IMR-90 (cell line): ENCODE measurements around the gene NTM. TPM values are rescaled to one million over a fixed set of nuclear protein-coding genes. Genes with fewer than 3 reads are reported as not detected.

Experiments
- ATAC-seq: fragments of 200-7000 bp; cut with Tn5 transposase; 2 replicates; pipeline ENCODE4 v1.9.1; 2020; ENCODE audit warnings: low read depth, mild to moderate bottlenecking, moderate library complexity
- BruUV-seq: library from RNA; stranded (reverse); fragments of 400-500 nt; replicated peaks from 2 replicates; lab custom pipeline; 2021; lab: Mats Ljungman, UMichigan
- CTCF ChIA-PET: fragments of 300-600 bp; formaldehyde crosslinking; extraction: SDS; loops from one replicate; lab custom pipeline; 2021; ENCODE audit warnings: antibody characterized with exemption; lab: Yijun Ruan, JAX
- POLR2A ChIA-PET: fragments of 300-600 bp; sonication (Branson Sonifier 250); formaldehyde crosslinking; loops from one replicate; lab custom pipeline; 2022; ENCODE audit warnings: antibody characterized with exemption; ENCODE audit not compliant: unreplicated experiment; lab: Charles Lee
- DNase-seq: peaks from one replicate; pipeline ENCODE4 v3.0.0; 2013
- H2AFZ ChIP-seq: replicated peaks from 2 replicates; pipeline ENCODE3; 2013; ENCODE audit warnings: low read length, mild to moderate bottlenecking; ENCODE audit not compliant: poor library complexity
- H2AK5ac ChIP-seq: 2 replicates; pipeline ENCODE4 v1.6.1; 2013; ENCODE audit warnings: low read depth, low read length, inconsistent platforms
- H2AK9ac ChIP-seq: replicated peaks from 2 replicates; pipeline ENCODE3; 2013; ENCODE audit warnings: mild to moderate bottlenecking, low read depth, low read length, moderate library complexity; ENCODE audit not compliant: poor library complexity
- H2BK120ac ChIP-seq: 2 replicates; pipeline ENCODE4 v1.6.1; 2013; ENCODE audit warnings: low read depth, low read length, inconsistent platforms
- H2BK15ac ChIP-seq: 3 replicates; pipeline ENCODE4 v1.6.1; 2013; ENCODE audit warnings: low read depth, low read length, inconsistent platforms
- H2BK20ac ChIP-seq: 2 replicates; pipeline ENCODE4 v1.6.1; 2013; ENCODE audit warnings: low read depth, mild to moderate bottlenecking, inconsistent platforms, low read length, moderate library complexity
- H2BK5ac ChIP-seq: 2 replicates; pipeline ENCODE4 v1.6.1; 2013; ENCODE audit warnings: mild to moderate bottlenecking, low read depth, low read length, inconsistent platforms; ENCODE audit not compliant: poor library complexity, severe bottlenecking
- H3K14ac ChIP-seq: replicated peaks from 2 replicates; pipeline ENCODE4 v1.6.1; 2013; ENCODE audit warnings: low read depth, low read length, inconsistent platforms
- H3K18ac ChIP-seq: 2 replicates; pipeline ENCODE4 v1.6.1; 2013; ENCODE audit warnings: low read depth, low read length, control low read depth
- H3K23ac ChIP-seq: 2 replicates; pipeline ENCODE4 v1.6.1; 2013; ENCODE audit warnings: low read depth, low read length, inconsistent platforms
- H3K27ac ChIP-seq: 2 replicates; pipeline ENCODE4 v1.5.1; 2013; ENCODE audit warnings: mild to moderate bottlenecking, control low read depth, low read length; ENCODE audit not compliant: insufficient read depth
- H3K27me3 ChIP-seq: 2 replicates; pipeline ENCODE4 v1.6.1; 2013; ENCODE audit warnings: low read length; ENCODE audit not compliant: control insufficient read depth, insufficient read depth
- H3K36me3 ChIP-seq: 2 replicates; pipeline ENCODE4 v1.6.1; 2013; ENCODE audit warnings: low read length, mixed read lengths; ENCODE audit not compliant: control insufficient read depth, insufficient read depth
- H3K4ac ChIP-seq: 2 replicates; pipeline ENCODE4 v1.6.1; 2013; ENCODE audit warnings: low read depth, low read length, inconsistent platforms
- H3K4me1 ChIP-seq: 2 replicates; pipeline ENCODE4 v1.6.1; 2013; ENCODE audit warnings: low read length, mixed read lengths; ENCODE audit not compliant: control insufficient read depth, insufficient read depth
- H3K4me2 ChIP-seq: 2 replicates; pipeline ENCODE4 v1.6.1; 2013; ENCODE audit warnings: low read depth, mild to moderate bottlenecking, control low read depth, low read length, moderate library complexity
- H3K4me3 ChIP-seq: 2 replicates; pipeline ENCODE4 v1.5.1; 2013; ENCODE audit warnings: low read depth, mild to moderate bottlenecking, control low read depth, low read length, moderate library complexity; ENCODE audit not compliant: insufficient read depth
- H3K56ac ChIP-seq: 2 replicates; pipeline ENCODE4 v1.6.1; 2013; ENCODE audit warnings: low read length, inconsistent platforms; ENCODE audit not compliant: insufficient read depth; ENCODE audit errors: extremely low read depth
- H3K79me1 ChIP-seq, 2 experiments: 2 replicates each; pipeline ENCODE4 v1.6.1; 2013; ENCODE audit warnings: low read length in 2 of 2, inconsistent platforms in 1 of 2, low read depth in 1 of 2
- H3K9ac ChIP-seq: 2 replicates; pipeline ENCODE4 v1.6.1; 2013; ENCODE audit warnings: low read depth, low read length, control low read depth
- H3K9me1 ChIP-seq: 2 replicates; pipeline ENCODE4 v1.6.1; 2013; ENCODE audit warnings: low read length, inconsistent platforms; ENCODE audit not compliant: insufficient read depth
- H3K9me3 ChIP-seq: 2 replicates; pipeline ENCODE4 v1.6.1; 2013; ENCODE audit warnings: low read length; ENCODE audit not compliant: control insufficient read depth, insufficient read depth
- H4K20me1 ChIP-seq: 2 replicates; pipeline ENCODE4 v1.6.1; 2013; ENCODE audit warnings: low read length, inconsistent platforms; ENCODE audit not compliant: insufficient read depth
- H4K5ac ChIP-seq: 2 replicates; pipeline ENCODE4 v1.6.1; 2013; ENCODE audit warnings: mild to moderate bottlenecking, low read depth, low read length, control low read depth
- H4K8ac ChIP-seq, 2 experiments: 2 replicates each; pipeline ENCODE4 v1.6.1; 2013; ENCODE audit warnings: low read depth in 2 of 2, low read length in 2 of 2, control low read depth in 1 of 2, inconsistent platforms in 1 of 2
- H4K91ac ChIP-seq: 2 replicates; pipeline ENCODE4 v1.6.1; 2013; ENCODE audit warnings: low read depth, low read length, inconsistent platforms; ENCODE audit not compliant: insufficient read depth
- BHLHE40 ChIP-seq: fragments of 150-350 bp; IDR thresholded peaks from 2 replicates; pipeline ENCODE4 v1.6.1; 2016; ENCODE audit warnings: mild to moderate bottlenecking, low read depth, low read length
- CHD1 ChIP-seq: IDR thresholded peaks from 2 replicates; pipeline ENCODE4 v1.6.1; 2012; ENCODE audit warnings: low read depth, low read length, improper control_type of control experiment
- FOS ChIP-seq: fragments of 150-350 bp; IDR thresholded peaks from 2 replicates; pipeline ENCODE4 v1.6.1; 2016; ENCODE audit warnings: low read depth, low read length
- MAFK ChIP-seq: IDR thresholded peaks from 2 replicates; pipeline ENCODE4 v1.6.1; 2012; ENCODE audit warnings: low read depth, low read length, improper control_type of control experiment
- MAZ ChIP-seq: IDR thresholded peaks from 2 replicates; pipeline ENCODE4 v1.6.1; 2012; ENCODE audit warnings: low read depth, mild to moderate bottlenecking, low read length, improper control_type of control experiment, moderate library complexity, borderline replicate concordance
- NFE2L2 ChIP-seq: fragments of 150-350 bp; IDR thresholded peaks from 2 replicates; pipeline ENCODE4 v1.6.1; 2016; ENCODE audit warnings: low read depth, mild to moderate bottlenecking, low read length
- POLR2A ChIP-seq: IDR thresholded peaks from 2 replicates; pipeline ENCODE4 v1.6.1; 2012; ENCODE audit warnings: mild to moderate bottlenecking, low read depth, low read length
- SMC3 ChIP-seq: fragments of 150-350 bp; IDR thresholded peaks from 2 replicates; pipeline ENCODE4 v1.6.1; 2016; ENCODE audit warnings: low read depth, mild to moderate bottlenecking, antibody characterized with exemption, low read length, moderate library complexity
- WGBS, 2 experiments: methylation state at CpG; one replicate each; pipeline versions ENCODE4 v1.1.5 to v1.1.7; 2013; ENCODE audit warnings: missing lambda C conversion rate in 2 of 2; ENCODE audit not compliant: insufficient read length in 1 of 2; ENCODE audit errors: extremely low coverage in 2 of 2; 5-methylcytosine and 5-hydroxymethylcytosine counted together
- dilution Hi-C: fragments of 300-500 bp; cut with HindIII; formaldehyde crosslinking; loops from one replicate; pipeline ENCODE4 v1.14.3; 2018; ENCODE audit warnings: low sequenced_read_pairs; ENCODE audit not compliant: unreplicated experiment
- in situ Hi-C: fragments of 300-500 bp; cut with MboI; formaldehyde crosslinking; loops from 3 replicates; pipeline ENCODE4 v1.14.3; 2019; ENCODE audit warnings: low sequenced_read_pairs, inconsistent platforms, mixed read lengths
- intact Hi-C: fragments of 100-400 bp; cut with micrococcal nuclease; formaldehyde crosslinking; loops from 2 replicates; pipeline ENCODE4 v1.10.0; 2022
- polyA plus RNA-seq, 3 experiments: library from polyadenylated mRNA; depleted of rRNA; stranded (reverse); fragments of >200 nt; gene quantifications; 2 replicates each; pipeline ENCODE4 v1.2.3, GENCODE V29; 2012; ENCODE audit warnings: low replicate concordance in 1 of 3
- total RNA-seq: library from RNA; depleted of rRNA; stranded (reverse); fragments of >200 nt; gene quantifications from 2 replicates; pipeline ENCODE4 v1.2.3, GENCODE V29; 2012
- TF ChIP-seq, protein P1 (sequence below): conservative IDR thresholded peaks from 2 replicates; pipeline ENCODE4 v1.5.1; 2012; ENCODE audit warnings: mild to moderate bottlenecking, low read depth, low read length, improper control_type of control experiment
- TF ChIP-seq, protein P2 (sequence below): fragments of 150-350 bp; IDR thresholded peaks from 2 replicates; pipeline ENCODE4 v1.6.1; 2017; ENCODE audit warnings: mild to moderate bottlenecking, antibody characterized with exemption, low read length, low read depth
- TF ChIP-seq, protein P3 (sequence below): fragments of 150-350 bp; IDR thresholded peaks from 2 replicates; pipeline ENCODE4 v1.6.1; 2016; ENCODE audit warnings: low read depth, mild to moderate bottlenecking, low read length, moderate library complexity, borderline replicate concordance

Gene NTM
- total and polyA plus RNA-seq, 2 of the 4 experiments (the other 2 are of a cell fraction), result 19.5 to 25.5 TPM

DNA sequence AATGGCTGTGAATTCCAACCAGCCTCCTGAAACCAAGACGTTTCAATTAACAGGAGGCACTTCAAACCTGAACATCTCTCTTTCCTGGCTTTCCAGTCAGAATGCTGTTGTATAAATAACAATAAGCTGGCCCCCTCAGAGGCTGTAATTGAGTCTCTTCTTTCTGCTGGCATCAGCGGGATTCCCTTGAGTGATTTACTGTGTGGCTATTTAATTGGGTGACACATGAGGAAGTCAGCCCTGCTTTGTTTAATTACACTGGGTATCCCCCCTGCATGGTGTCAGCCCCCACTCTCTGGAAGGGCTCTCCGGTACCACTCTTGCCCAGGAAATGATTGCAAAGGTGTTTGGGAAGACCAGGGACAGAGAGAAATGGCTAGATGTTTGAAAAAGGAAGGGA lies 101.6 kb downstream of the NTM start:
- Histone ChIP-seq H4K8ac (no peak overlapping the region), H2BK15ac (no peak overlapping the region), H3K4ac (no peak overlapping the region), H3K18ac (no peak overlapping the region), H2AFZ (no peak overlapping the region), H2BK20ac (no peak overlapping the region), H4K91ac (no peak overlapping the region), H3K4me2 (no peak overlapping the region), H2BK5ac (no peak overlapping the region), H3K79me1 (no peaks in the 10 kb centered on the region), H3K9me1 (no peaks in the 10 kb centered on the region), H3K27ac (no peak overlapping the region), H3K9ac (no peak overlapping the region), H2AK5ac (no peak overlapping the region), H3K14ac (no peak overlapping the region), H3K56ac (no peak overlapping the region), H3K36me3 (no peaks in the 10 kb centered on the region), H3K27me3 (no peaks in the 10 kb centered on the region), H4K5ac (no peak overlapping the region), H2AK9ac (no peak overlapping the region), H3K4me3 (no peak overlapping the region), H3K23ac (no peak overlapping the region), H2BK120ac (no peak overlapping the region), H4K20me1 (no peaks in the 10 kb centered on the region), H3K4me1 (no peaks in the 10 kb centered on the region), H3K9me3 (no peaks in the 10 kb centered on the region)
- dilution Hi-C loops, result no loop called here
- no CpG with 5 or more reads among the region's 3 CpGs for WGBS, 2 experiments
- POLR2A ChIA-PET, result no interaction called here
- TF ChIP-seq FOS, result no peak
- TF ChIP-seq MAFK, result no peak
- no peak for TF ChIP-seq MAZ
- TF ChIP-seq BHLHE40, result no peak
- no peak for TF ChIP-seq NFE2L2
- TF ChIP-seq, protein P1, sequence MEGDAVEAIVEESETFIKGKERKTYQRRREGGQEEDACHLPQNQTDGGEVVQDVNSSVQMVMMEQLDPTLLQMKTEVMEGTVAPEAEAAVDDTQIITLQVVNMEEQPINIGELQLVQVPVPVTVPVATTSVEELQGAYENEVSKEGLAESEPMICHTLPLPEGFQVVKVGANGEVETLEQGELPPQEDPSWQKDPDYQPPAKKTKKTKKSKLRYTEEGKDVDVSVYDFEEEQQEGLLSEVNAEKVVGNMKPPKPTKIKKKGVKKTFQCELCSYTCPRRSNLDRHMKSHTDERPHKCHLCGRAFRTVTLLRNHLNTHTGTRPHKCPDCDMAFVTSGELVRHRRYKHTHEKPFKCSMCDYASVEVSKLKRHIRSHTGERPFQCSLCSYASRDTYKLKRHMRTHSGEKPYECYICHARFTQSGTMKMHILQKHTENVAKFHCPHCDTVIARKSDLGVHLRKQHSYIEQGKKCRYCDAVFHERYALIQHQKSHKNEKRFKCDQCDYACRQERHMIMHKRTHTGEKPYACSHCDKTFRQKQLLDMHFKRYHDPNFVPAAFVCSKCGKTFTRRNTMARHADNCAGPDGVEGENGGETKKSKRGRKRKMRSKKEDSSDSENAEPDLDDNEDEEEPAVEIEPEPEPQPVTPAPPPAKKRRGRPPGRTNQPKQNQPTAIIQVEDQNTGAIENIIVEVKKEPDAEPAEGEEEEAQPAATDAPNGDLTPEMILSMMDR, result no peak
- TF ChIP-seq, protein P2, sequence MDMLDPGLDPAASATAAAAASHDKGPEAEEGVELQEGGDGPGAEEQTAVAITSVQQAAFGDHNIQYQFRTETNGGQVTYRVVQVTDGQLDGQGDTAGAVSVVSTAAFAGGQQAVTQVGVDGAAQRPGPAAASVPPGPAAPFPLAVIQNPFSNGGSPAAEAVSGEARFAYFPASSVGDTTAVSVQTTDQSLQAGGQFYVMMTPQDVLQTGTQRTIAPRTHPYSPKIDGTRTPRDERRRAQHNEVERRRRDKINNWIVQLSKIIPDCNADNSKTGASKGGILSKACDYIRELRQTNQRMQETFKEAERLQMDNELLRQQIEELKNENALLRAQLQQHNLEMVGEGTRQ, result no peak
- no peak for TF ChIP-seq SMC3
- TF ChIP-seq, protein P3, sequence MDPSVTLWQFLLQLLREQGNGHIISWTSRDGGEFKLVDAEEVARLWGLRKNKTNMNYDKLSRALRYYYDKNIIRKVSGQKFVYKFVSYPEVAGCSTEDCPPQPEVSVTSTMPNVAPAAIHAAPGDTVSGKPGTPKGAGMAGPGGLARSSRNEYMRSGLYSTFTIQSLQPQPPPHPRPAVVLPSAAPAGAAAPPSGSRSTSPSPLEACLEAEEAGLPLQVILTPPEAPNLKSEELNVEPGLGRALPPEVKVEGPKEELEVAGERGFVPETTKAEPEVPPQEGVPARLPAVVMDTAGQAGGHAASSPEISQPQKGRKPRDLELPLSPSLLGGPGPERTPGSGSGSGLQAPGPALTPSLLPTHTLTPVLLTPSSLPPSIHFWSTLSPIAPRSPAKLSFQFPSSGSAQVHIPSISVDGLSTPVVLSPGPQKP, result no peak
- no peak for TF ChIP-seq POLR2A
- no peak for TF ChIP-seq CHD1
- BruUV-seq, result no TSS peak
- ATAC-seq (no peak), DNase-seq (no peak)
- CTCF ChIA-PET, result no interaction called here
- intact Hi-C loops, result no loop called here
- in situ Hi-C loops, result no loop called here
